GM12865 (cell line): ENCODE results near the gene DYDC1.

Source experiments
- DNase-seq: peaks from one replicate; pipeline ENCODE4 v3.0.0; 2010; ENCODE audit warnings: low read depth
- H3K4me3 ChIP-seq: 2 replicates; pipeline ENCODE4 v1.5.1; 2011; ENCODE audit warnings: mild to moderate bottlenecking, low read depth, low read length, control low read depth
- CTCF ChIP-seq: IDR thresholded peaks from 2 replicates; pipeline ENCODE4 v1.5.1; 2011; ENCODE audit warnings: low read length, control low read depth, low read depth, inconsistent platforms; ENCODE audit not compliant: insufficient read depth; ENCODE audit errors: missing control alignments

Gene DYDC1

GRCh38 chr10:80289451-80290287, 66.9 kb downstream of the DYDC1 start, which contains the start of gene MAT1A:
Gene MAT1A, minus strand, starts transcription at chr10:80289658. Its CDS starts 235 bp downstream, at chr10:80289423.
- no peak within 1 kb of the TSS for H3K4me3 ChIP-seq
- no peak for DNase-seq
- TF ChIP-seq CTCF, result no peak

- no peak for DNase-seq
- H3K4me3 ChIP-seq, result no peak overlapping the region
- TF ChIP-seq CTCF, result no peak
Measured at GRCh38 chr10:80288849-80289248, 67.7 kb downstream of the DYDC1 start.
